Measurements from ENCODE around the gene CBLN3.
"Not testable (repeated sequence)": the region's sequence is repeated elsewhere in the genome, so short reads cannot be mapped to it uniquely, and the experiment has no call there.

CBLN3 gene

DNA sequence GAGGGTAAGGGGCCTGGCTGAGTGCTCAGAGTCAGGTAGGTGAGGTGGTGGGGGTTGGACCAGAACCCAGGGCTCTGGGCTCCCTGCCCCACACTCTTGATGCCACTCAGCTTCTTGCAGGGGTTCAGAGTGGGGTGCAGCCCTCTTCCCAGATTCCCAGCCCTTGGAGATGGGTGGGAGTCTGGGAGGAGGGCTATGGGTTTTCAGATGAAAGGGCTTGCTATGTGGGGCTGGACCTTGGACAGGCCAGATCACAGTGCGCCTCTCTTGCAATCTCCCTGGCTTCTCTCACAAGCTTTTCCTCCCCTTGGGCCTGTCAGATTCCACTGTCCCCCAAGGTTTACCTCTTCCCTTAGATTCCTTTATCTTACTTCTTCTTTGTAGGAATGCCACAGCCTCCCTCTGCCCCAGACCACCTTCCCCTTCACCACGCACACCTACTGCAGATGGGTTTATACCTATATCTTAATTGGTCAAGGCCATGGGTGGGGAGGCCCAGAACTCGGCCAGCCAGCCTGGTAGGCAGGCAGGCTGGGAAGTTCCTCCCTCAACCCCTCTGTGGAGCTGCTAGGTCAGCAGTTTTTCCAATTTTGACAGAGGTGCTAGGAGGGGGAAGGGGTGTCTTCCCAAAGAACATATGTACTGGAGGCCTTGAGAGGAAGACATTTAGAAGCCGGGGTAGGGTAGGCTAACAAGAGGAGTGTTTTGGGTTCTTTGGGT is 29.3 kb downstream of the CBLN3 start:
- no peak for DNase-seq

DNA sequence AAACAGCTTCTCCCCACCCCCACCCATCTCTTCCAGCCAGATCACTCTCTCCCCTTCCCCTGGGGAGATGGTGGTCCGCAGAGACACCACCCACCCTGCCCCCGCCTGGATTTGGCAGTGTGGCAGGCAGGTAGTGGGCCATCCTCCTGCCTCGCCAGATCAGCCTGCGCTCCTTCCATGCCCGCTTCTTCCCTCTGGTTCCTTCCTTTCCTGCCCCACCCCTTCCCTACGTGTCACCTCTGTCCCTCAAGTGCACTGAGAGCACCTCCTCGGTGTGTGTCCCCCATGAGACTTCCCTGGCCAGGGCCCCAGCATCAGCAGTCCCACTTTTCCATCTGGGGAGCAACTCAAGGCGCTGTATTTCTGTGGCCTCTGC is 30.0 kb downstream of the CBLN3 start:
- no peak for DNase-seq

DNA sequence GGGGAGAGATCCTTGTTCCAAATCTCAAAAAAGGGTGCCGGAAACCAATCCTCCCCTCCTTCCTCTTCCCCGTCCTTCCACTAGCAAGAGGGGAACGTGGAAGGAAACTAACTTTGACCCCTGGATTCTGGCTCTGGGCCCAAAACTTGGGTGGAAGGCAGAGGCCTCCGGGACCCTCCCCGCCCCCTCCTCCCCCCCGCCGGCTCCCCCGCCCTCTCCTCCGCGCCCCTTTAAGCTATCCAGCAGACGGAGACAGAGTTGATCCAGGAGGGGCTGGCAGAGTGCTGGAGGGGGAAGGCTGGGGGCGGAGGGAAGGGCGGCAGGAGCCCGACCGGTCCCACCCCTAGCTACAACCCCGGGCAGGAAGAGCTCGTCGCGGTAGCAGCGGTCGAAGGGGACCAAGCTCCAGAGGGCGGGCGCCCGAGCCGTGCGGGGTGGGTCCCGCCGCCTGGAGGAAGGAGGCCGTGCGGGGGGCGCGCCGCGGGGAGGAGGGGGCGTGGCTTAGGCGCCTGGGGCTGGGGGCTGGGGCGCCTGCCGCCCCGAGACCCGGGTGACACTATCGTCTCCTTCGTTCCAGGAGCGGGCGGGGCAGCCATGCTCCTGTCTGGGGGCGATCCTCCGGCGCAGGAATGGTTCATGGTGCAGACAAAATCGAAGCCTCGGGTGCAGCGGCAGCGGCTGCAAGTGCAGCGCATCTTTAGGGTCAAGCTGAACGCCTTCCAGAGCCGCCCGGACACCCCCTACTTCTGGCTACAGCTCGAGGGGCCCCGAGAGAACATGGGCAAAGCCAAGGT is 30.6 kb downstream of the CBLN3 start, which contains the start of gene NYNRIN:
Gene NYNRIN, plus strand, starts transcription at position 351 of the 794 bp plus-strand sequence. Its CDS starts 244 bp downstream, at position 595.
- DNase-seq: no peak

DNA sequence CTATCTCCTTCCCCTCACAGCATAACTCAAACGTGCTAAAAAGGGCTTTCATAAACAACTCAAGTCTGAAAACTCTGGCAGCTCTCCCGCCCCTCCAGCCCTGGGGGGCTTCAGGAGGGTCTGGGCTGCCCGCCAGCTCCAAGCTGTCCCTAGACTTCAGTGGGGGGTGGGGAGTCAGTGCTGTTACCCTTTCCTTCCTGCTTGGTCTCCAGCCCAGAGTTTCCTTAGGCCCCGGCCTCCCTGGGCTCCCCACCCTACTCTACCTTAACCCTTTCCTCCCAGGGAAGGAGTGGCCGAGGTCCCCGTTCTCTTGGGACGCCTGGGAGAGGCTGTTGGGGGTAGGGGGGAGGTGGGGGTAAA is 31.2 kb downstream of the CBLN3 start:
- DNase-seq: no peak

DNA sequence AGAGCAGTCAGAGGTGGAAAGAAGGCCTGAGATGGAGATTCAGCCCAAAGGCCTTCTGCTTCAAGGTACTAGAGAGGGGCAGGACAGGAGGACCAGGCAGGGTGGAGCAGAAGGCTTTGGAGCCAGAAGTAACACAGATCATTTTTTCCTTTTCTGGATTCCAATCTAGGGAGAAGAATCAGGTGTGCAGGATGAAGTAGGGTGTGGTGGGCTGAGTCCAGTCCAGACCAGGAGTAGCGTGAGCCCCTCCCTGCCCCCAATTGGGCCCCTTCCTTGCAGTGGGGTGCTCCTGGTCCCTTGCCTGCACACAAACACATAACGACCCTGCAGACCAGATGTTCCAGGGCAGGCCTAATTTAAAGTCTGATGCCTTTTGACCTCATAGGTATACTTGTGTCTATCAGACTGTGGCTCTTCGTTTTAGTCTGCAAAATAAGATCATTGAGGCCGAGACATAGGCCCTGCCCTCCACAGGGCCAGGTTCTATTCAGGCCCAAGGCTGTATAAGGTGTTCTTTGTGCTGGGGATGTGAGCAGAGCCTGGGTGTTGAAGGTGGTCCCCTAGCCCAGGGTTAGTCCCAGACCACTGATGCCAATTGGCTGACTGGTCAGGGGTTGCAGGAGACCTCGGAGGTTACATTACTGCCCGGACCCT is 31.7 kb downstream of the CBLN3 start:
- DNase-seq: no peak

- no peak for DNase-seq
Measured at GRCh38 chr14:24395609-24396582, 33.6 kb downstream of the CBLN3 start.

GRCh38 chr14:24394275-24394674 is 35.2 kb downstream of the CBLN3 start:
- no peak for DNase-seq

DNA sequence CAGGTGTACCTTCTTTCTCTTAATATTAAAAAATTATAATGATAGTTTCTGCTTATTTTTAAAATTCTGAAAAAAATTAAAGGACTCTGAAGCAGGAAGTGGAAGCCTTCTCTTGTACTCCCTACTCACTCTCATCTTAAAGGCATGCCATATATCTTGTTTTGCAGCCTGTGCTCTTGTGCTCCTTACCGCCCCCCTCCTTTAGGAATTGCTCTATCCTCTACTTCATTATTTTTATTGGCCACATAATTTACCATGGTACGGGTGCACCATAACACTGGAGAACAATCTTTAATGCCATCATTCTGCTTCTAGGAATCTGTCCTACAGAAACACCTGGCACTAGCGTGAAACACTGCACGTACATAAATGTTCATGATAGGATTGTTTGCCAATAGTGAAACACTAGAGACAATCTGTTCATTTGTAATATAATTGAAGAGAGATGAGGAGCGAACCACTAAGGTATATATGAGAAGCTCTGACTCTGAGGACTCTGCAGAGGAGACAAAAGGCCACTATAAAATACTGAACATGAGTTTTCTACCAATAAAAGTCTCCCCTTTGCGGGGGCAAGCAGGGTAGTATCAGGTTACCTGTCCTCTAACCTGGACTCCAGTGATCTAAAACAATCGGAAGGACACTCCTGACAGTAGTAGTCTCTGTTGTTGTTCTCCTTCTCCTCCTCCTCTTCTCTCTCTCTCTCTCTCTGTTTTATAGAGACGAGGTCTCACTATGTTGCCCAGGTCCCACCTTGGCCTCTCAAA is 37.0 kb downstream of the CBLN3 start:
- peak; percentile 42 for DNase-seq

GRCh38 chr14:24390701-24391468 is 38.6 kb downstream of the CBLN3 start:
- DNase-seq: no peak

DNA sequence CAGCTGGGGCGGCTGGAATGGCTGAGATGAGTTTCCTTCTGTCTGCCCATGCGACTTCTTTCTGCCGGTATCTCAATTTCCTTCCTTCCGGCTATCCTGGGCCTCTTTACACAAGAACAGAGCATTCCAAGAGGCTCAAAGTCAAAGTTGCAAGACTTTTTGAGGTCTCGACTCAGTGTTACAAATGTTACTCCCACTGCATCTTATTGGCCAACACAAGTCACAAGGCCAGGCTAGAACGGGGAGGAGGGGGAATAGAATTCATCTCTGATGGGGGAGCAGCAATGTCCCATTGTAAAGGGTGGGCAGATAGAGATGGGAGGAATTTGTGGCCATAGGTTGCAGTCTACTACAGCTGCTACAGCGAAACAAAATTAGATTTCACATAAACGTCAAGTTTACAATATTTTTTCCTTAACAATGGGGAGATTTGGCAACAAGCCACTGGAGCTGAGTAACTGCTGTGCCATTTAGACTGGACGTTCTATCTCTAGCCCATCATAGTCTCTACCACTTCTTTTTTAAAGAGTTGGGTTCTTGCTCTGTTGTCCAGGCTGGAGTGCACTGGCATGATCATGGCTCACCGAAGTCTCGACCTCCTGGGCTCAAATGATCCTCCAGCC is 40.1 kb downstream of the CBLN3 start:
- no peak for DNase-seq

DNA sequence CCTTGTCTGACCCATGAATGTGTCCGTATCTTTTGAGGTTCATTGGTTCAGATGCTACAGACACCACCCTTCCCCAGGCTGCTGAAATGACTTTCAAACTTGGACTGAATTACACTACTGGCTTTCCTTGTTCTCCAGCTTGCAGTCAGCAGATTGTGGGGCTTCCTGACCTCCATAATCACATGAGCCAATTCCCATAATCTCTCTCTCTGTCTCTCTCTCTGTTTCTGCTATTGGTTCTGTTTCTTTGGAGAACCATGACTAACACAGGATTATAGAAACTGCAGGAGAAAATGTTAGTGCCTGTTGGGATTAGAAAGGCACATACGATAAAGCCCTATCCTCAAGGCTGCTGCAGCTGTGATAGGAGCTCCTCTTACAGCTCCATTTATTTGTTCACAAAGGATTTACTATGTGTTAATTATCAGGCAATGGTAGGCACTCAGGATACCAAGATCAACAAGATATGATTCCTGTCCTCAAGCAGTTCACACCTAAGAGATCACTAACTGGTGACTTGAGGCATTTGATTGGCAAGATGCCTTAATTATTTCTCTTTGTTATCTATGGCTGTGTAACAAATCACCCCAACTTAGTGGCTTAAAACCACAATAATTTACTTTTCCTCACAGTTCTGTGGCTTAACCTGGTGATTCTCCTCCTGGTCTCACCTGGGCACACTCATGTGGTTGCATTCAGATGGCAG is 40.8 kb downstream of the CBLN3 start:
- no peak for DNase-seq

DNA sequence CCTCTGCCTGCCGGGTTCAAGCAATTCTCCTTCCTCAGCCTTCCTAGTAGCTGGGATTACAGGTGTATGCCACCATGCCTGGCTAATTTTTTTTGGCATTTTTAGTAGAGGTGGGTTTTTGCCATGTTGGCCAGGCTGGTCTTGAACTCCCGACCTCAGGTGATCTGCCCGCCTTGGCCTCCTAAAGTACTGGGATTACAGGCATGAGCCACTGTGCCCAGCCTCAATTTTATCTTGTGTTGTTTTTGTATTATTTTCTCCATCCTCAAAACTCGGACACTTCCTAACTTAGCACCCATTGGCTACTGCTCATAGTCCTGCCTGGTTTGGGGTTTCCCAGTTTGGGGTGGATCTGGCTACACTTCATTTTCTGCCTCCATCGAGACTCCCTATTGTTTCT is 41.9 kb downstream of the CBLN3 start:
- DNase-seq: not testable (repeated sequence)

DNA sequence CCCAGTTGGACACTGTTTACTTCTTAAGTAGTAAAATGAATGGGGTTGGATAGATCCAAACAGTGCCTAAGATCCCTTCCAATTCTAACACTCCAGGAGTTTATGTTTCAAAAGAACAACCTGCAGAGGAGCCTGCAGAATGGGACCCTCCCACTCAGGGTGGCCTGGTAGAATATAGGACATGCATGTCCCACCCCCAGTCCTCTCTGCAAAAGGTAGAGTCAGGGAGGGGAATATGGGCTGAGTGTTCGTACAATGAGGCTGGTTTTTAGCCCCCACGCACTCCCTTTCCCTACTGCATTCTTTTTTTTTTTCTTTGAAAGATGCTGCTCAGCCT is 42.5 kb downstream of the CBLN3 start:
- DNase-seq: no peak

GRCh38 chr14:24385524-24385923 is 43.9 kb downstream of the CBLN3 start:
- DNase-seq: no peak

DNA sequence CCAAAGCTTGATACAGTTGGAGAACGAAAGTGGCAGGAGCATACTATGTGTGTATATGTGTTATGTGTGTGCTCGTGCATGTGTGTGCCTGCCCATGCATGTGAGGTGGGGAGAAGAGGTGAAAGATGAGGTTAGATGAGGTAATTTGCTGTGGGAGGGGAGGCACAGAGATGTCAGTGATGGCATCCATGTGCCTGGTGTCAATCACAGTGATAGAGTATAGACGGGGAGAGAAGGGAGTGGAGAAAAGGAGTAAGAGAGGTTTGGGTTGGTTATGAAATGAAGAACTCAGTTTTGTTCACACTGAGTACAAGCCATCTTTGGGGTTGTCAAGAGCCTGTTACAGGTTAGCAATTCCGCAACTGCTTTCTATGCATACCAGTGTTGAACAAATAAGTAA is 45.3 kb downstream of the CBLN3 start:
- no peak for DNase-seq

GRCh38 chr14:24382064-24382371 is 47.5 kb downstream of the CBLN3 start:
- no peak for DNase-seq

DNA sequence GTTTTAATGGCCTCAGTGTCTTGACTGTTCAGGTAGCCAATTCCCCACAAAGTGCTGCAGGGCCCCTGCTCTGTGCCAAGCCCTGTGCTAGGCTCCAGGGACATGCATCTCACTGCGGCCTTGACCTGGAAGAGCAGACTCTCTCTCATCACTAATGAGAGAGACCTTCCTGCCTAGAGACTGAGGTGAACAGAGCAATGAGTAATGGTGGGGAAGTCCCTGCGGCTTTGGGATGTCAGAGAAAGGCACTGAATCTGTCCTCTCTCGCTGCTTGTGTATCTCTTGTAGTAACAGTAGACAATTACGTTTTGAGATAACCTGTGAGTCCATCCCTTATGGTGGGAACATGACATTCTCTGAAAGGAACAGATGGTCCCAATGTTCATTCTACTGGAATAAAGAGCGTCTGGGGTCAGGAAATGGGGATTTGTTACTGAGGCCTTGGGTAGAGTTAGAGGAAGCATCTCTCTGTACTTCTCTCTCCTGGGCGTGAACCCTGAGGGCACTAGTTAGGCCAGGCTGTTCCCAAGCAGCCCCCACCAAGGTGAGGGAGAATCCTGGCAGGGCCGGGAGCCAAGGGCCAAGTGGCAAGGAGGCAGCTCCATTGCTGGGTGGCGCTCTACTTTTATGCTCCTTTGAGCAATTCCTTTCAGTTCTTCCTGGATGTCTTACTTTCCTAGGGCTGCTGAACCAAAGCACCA is 48.0 kb downstream of the CBLN3 start:
- DNase-seq: no peak

GRCh38 chr14:24379907-24380730 is 49.3 kb downstream of the CBLN3 start:
- DNase-seq: no peak
